Measurements from ENCODE around the gene DNAAF2. TPM values are rescaled to one million over a fixed set of nuclear protein-coding genes. Genes with fewer than 3 reads are reported as not detected.

The DNAAF2 gene
- total RNA-seq, 1 experiment from 2014 or later: 13.7 TPM

GRCh38 chr14:49620182-49621113, 14.6 kb downstream of the DNAAF2 start, which contains the start of the genes MGAT2 and RPL36AL:
MGAT2 (plus strand) TSS chr14:49620799; CDS start chr14:49621269, 470 bp downstream.
RPL36AL (minus strand) TSS chr14:49620626; CDS start chr14:49619104, 1,522 bp downstream.
- ChIA-PET POLR2A (interaction anchor here (0.6 to 2.3 kb wide), 12 partner anchors 9 to 241 kb away, joined by 3 to 17 read pairs (median 6); partner anchors contain the start of genes DNAAF2, LRR1 and RPS29), CTCF (interaction anchor here (0.7 to 1.7 kb wide), 7 partner anchors 12 to 232 kb away, joined by 3 to 12 read pairs (median 3); partner anchors contain the start of genes LRR1, NEMF and RPS29), RAD21 (ENCODE audit: low non-redundant PET in 1 of 2, low total read pairs in 2 of 2, uncharacterized antibody in 2 of 2, unreplicated experiment in 2 of 2) (interaction anchor here (0.7 to 2.1 kb wide), 2 partner anchors 14 to 249 kb away, joined by 3 to 5 read pairs; no protein-coding TSS in a partner anchor)
- Histone ChIP-seq H3K36me3 (ENCODE audit: control insufficient read depth in 1 of 2, insufficient read depth in 2 of 2, low read length in 2 of 2) (peaks cover 15 to 18% of the 10 kb centered on the region in 2 experiments; a peak in 3 of 4 replicates), H3K9ac (ENCODE audit: low read length) (peak within 1 kb of the TSS; percentile 94), H3K27ac (ENCODE audit: low read depth, low read length) (peak within 1 kb of the TSS; percentile 86), H3K9me3 (ENCODE audit: control insufficient read depth in 1 of 2, insufficient read depth in 1 of 2, low read depth in 1 of 2, low read length in 2 of 2) (no peaks in the 10 kb centered on the region), H3K9me2 (ENCODE audit: insufficient read depth) (no peaks in the 10 kb centered on the region), H3K27me3 (ENCODE audit: insufficient read depth, low read length) (no peaks in the 10 kb centered on the region), H3K4me3 (replicated peaks in 1 of 2; ENCODE audit: low read depth in 1 of 2, low read length in 2 of 2) (peak within 1 kb of the TSS; percentile 82 to 96), H4K20me1 (ENCODE audit: insufficient read depth) (0 out of 2 replicates have a peak, but pooled peaks cover 4% of the 10 kb centered on the region), H3K4me1 (ENCODE audit: control insufficient read depth in 1 of 2, insufficient read depth in 2 of 2, low read length in 2 of 2) (peaks cover 8 to 41% of the 10 kb centered on the region in 2 experiments; a peak in 3 of 4 replicates), H2AFZ (ENCODE audit: low read depth, low read length, poor library complexity, severe bottlenecking) (no peak within 1 kb of the TSS), H3K79me2 (ENCODE audit: insufficient read depth, low read length) (peaks cover 67% of the 10 kb centered on the region), H3K4me2 (ENCODE audit: low read length) (peak within 1 kb of the TSS; percentile 74)
- ATAC-seq (peak; percentile 97), DNase-seq (ENCODE audit: low read depth, low spot score) (peak; percentile 95)
- intact Hi-C loops (cut with micrococcal nuclease): loop anchor here (5.0 kb wide), 1 partner anchor 497 kb away; the partner anchor contains the start of gene VCPKMT
- BruUV-seq (replicated peaks): no TSS peak
- TF ChIP-seq YY1 (IDR thresholded peaks at IDR 0.05; ENCODE audit: extremely low read depth, insufficient replicate concordance, low read depth, low read length): peak; percentile 5
- TF ChIP-seq POLR2AphosphoS5 (IDR thresholded peaks at IDR 0.05; ENCODE audit: low read depth, low read length): peak; percentile 94
- peak; percentile 88 for TF ChIP-seq SP1 (IDR thresholded peaks at IDR 0.05; ENCODE audit: low read depth)
- no peak for TF ChIP-seq CEBPB (IDR thresholded peaks at IDR 0.05; ENCODE audit: low read depth)
- TF ChIP-seq FOSL1 (IDR thresholded peaks at IDR 0.05; ENCODE audit: low read depth): no peak
- no peak for TF ChIP-seq JUND (IDR thresholded peaks at IDR 0.05)
- no peak for TF ChIP-seq ATF3 (IDR thresholded peaks at IDR 0.05)
- TF ChIP-seq CTCF (IDR thresholded peaks at IDR 0.05 in 2 of 3, conservative IDR thresholded peaks at IDR 0.05 in 1 of 3; ENCODE audit: borderline replicate concordance in 1 of 3, insufficient read depth in 1 of 3, low read depth in 2 of 3, low read length in 2 of 3): peak in 2 of 3 experiments; percentile 18 to 26; a peak in 1 of 6 replicates
- peak; percentile 88 for TF ChIP-seq POLR2A (IDR thresholded peaks at IDR 0.05; ENCODE audit: borderline replicate concordance, extremely low read depth, insufficient read depth, insufficient read length)
- TF ChIP-seq RAD21 (IDR thresholded peaks at IDR 0.05; ENCODE audit: low read depth): no peak
- TF ChIP-seq EZH2 (IDR thresholded peaks at IDR 0.05): no peak
- TF ChIP-seq ZBTB33 (IDR thresholded peaks at IDR 0.05; ENCODE audit: extremely low read depth, insufficient replicate concordance, low read length): peak; percentile 59
- TF ChIP-seq MAX (IDR thresholded peaks at IDR 0.05): peak; percentile 39
- no peak for TF ChIP-seq EZH2phosphoT487 (IDR thresholded peaks at IDR 0.05; ENCODE audit: borderline replicate concordance)
- no peak for TF ChIP-seq REST (IDR thresholded peaks at IDR 0.05; ENCODE audit: low read depth)
- no peak for TF ChIP-seq SRF (IDR thresholded peaks at IDR 0.05; ENCODE audit: low read depth)
- TF ChIP-seq SIN3A (IDR thresholded peaks at IDR 0.05; ENCODE audit: low read depth): peak; percentile 93; the same call in 1 of the 2 replicates
